HepG2 (cell line): Measurements from ENCODE around the gene ASTN2. TPM values are rescaled to one million over a fixed set of nuclear protein-coding genes. Genes with fewer than 3 reads are reported as not detected.

Experiments
- ATAC-seq: fragments of 200-7000 bp; cut with Tn5 transposase; 3 replicates; pipeline ENCODE4 v1.9.1; 2020; ENCODE audit warnings: mild to moderate bottlenecking, moderate library complexity
- BruUV-seq: library from RNA; stranded (reverse); fragments of 400-500 nt; replicated peaks from 2 replicates; lab custom pipeline; 2021; lab: Mats Ljungman, UMichigan
- CTCF ChIA-PET: fragments of 300-600 bp; formaldehyde crosslinking; extraction: SDS; loops from one replicate; lab custom pipeline; 2021; ENCODE audit warnings: low total read pairs, inconsistent platforms, low intra/inter-chr PET ratio; lab: Yijun Ruan, JAX
- POLR2A ChIA-PET: fragments of 350-600 bp; sonication (Branson Sonifier 250); formaldehyde crosslinking; loops from one replicate; lab custom pipeline; 2020; ENCODE audit warnings: antibody characterized with exemption, inconsistent platforms; lab: Yijun Ruan, JAX
- DNase-seq: peaks from one replicate; pipeline ENCODE4 v3.0.0-alpha.2; 2015; ENCODE audit warnings: low spot score
- FAIRE-seq: peaks from 3 replicates; lab custom pipeline; 2011; peaks lifted over from hg19 to GRCh38; lab: Jason Lieb, UNC
- H2AFZ ChIP-seq: one replicate; pipeline ENCODE4 v1.6.1; 2011; ENCODE audit warnings: low read length, inconsistent platforms
- H3K27ac ChIP-seq: fragments of 300-600 bp; 3 replicates; pipeline ENCODE4 v1.8.0; 2011; ENCODE audit warnings: mixed run types, mild to moderate bottlenecking, mixed read lengths, low read length, inconsistent platforms; ENCODE audit not compliant: insufficient read depth; ENCODE audit errors: extremely low read length
- H3K27me3 ChIP-seq, 2 experiments: fragments of 200-600 bp in 1 of 2; 2 replicates in 1 of 2; 3 replicates in 1 of 2; pipeline versions ENCODE4 v1.6.0 to v1.8.0; 2011; ENCODE audit warnings: low read length in 2 of 2, mild to moderate bottlenecking in 2 of 2, moderate library complexity in 2 of 2, inconsistent platforms in 1 of 2; ENCODE audit not compliant: insufficient read depth in 2 of 2, control insufficient read depth in 1 of 2
- H3K36me3 ChIP-seq, 2 experiments: fragments of 200-600 bp in 1 of 2; replicated peaks in 1 of 2; 2 replicates in 1 of 2; 3 replicates in 1 of 2; pipeline versions ENCODE4 v1.5.1 to v1.8.0; 2011; ENCODE audit warnings: low read length in 2 of 2, inconsistent platforms in 1 of 2; ENCODE audit not compliant: insufficient read depth in 2 of 2, control insufficient read depth in 1 of 2
- H3K4me1 ChIP-seq: 2 replicates; pipeline ENCODE4 v1.5.1; 2012; ENCODE audit warnings: low read length, inconsistent platforms; ENCODE audit not compliant: insufficient read depth
- H3K4me2 ChIP-seq: 2 replicates; pipeline ENCODE4 v1.6.0; 2011; ENCODE audit warnings: low read depth, low read length, inconsistent platforms
- H3K4me3 ChIP-seq, 3 experiments: fragments of 200-600 bp in 1 of 3; sonication (generic), shearing (Covaris generic) in 1 of 3; replicated peaks in 1 of 3; 2 replicates each; pipeline ENCODE4 v1.5.1; 2011 to 2016; ENCODE audit warnings: low read length in 3 of 3, inconsistent platforms in 2 of 3, low read depth in 2 of 3, mild to moderate bottlenecking in 2 of 3, control low read depth in 1 of 3, mixed read lengths in 1 of 3; ENCODE audit not compliant: insufficient read depth in 1 of 3
- H3K79me2 ChIP-seq: one replicate; pipeline ENCODE4 v1.6.1; 2011; ENCODE audit warnings: low read length, inconsistent platforms; ENCODE audit not compliant: insufficient read depth
- H3K9ac ChIP-seq: 2 replicates; pipeline ENCODE4 v1.6.0; 2011; ENCODE audit warnings: mild to moderate bottlenecking, low read depth, low read length, inconsistent platforms; ENCODE audit not compliant: insufficient read depth
- H3K9me3 ChIP-seq: 2 replicates; pipeline ENCODE4 v1.5.1; 2012; ENCODE audit warnings: mild to moderate bottlenecking, low read length
- H4K20me1 ChIP-seq: 2 replicates; pipeline ENCODE4 v1.6.0; 2011; ENCODE audit warnings: inconsistent platforms, mild to moderate bottlenecking, low read length, moderate library complexity; ENCODE audit not compliant: insufficient read depth
- EZH2 ChIP-seq: conservative IDR thresholded peaks from 2 replicates; pipeline ENCODE4 v1.6.1; 2012; ENCODE audit warnings: mild to moderate bottlenecking, low read depth, low read length, moderate library complexity
- KLF9 ChIP-seq: IDR thresholded peaks from 2 replicates; pipeline ENCODE4 v1.6.1; 2016; ENCODE audit warnings: low read depth
- MATR3 ChIP-seq: sonication (generic); formaldehyde crosslinking; IDR thresholded peaks from 2 replicates; pipeline ENCODE4 v1.4.0; 2020; ENCODE audit warnings: missing genetic modification reagents
- MIER2 ChIP-seq: IDR thresholded peaks from 2 replicates; pipeline ENCODE4 v1.6.1; 2016; ENCODE audit warnings: missing biosample characterization, missing genetic modification reagents
- NFE2L2 ChIP-seq: fragments of 150-350 bp; IDR thresholded peaks from 2 replicates; pipeline ENCODE4 v1.6.1; 2014; ENCODE audit warnings: low read length
- NFIC ChIP-seq: IDR thresholded peaks from 2 replicates; pipeline ENCODE4 v1.6.1; 2012; ENCODE audit warnings: mild to moderate bottlenecking, low read length, inconsistent platforms
- POLR2A ChIP-seq, 2 experiments: IDR thresholded peaks; 2 replicates each; pipeline ENCODE4 v1.6.1; 2011; ENCODE audit warnings: low read depth in 2 of 2, low read length in 2 of 2, mild to moderate bottlenecking in 1 of 2, moderate library complexity in 1 of 2; ENCODE audit not compliant: insufficient read depth in 1 of 2
- SAP130 ChIP-seq: IDR thresholded peaks from 2 replicates; pipeline ENCODE4 v1.6.1; 2016; ENCODE audit warnings: low read depth
- SIN3B ChIP-seq: fragments of 150-350 bp; IDR thresholded peaks from 2 replicates; pipeline ENCODE4 v1.6.1; 2014; ENCODE audit warnings: low read length
- STAG1 ChIP-seq: sonication (generic); formaldehyde crosslinking; IDR thresholded peaks from 2 replicates; pipeline ENCODE4 v1.4.0; 2020; ENCODE audit warnings: missing genetic modification reagents
- SUZ12 ChIP-seq: fragments of 150-350 bp; IDR thresholded peaks from 2 replicates; pipeline ENCODE4 v1.6.1; 2014; ENCODE audit warnings: low read depth, low read length
- SYNCRIP ChIP-seq: fragments of 200-400 bp; formaldehyde crosslinking; IDR thresholded peaks from 2 replicates; pipeline ENCODE4 v1.6.1; 2018; ENCODE audit warnings: mild to moderate bottlenecking, low read depth, low read length; ENCODE audit not compliant: insufficient read depth
- THAP11 ChIP-seq: IDR thresholded peaks from 2 replicates; pipeline ENCODE4 v1.6.1; 2016; ENCODE audit warnings: missing biosample characterization, missing genetic modification reagents
- ZNF256 ChIP-seq: sonication (generic); formaldehyde crosslinking; conservative IDR thresholded peaks from 2 replicates; pipeline ENCODE4 v1.4.0; 2020; ENCODE audit warnings: missing genetic modification reagents
- ZNF260 ChIP-seq: sonication (generic); formaldehyde crosslinking; IDR thresholded peaks from 2 replicates; pipeline ENCODE4 v1.4.0; 2020; ENCODE audit warnings: missing genetic modification reagents, low read depth, mild to moderate bottlenecking, borderline replicate concordance
- WGBS: methylation state at CpG from one replicate; pipeline ENCODE4 v1.1.6; 2017; ENCODE audit warnings: low lambda C conversion rate; 5-methylcytosine and 5-hydroxymethylcytosine counted together
- in situ Hi-C: cut with HindIII; loops from 2 replicates; pipeline ENCODE4 v1.10.0; 2017; ENCODE audit warnings: low pct_unique_long_range_greater_than_20kb; ENCODE audit not compliant: extremely low pct_ligation_motif_present
- intact Hi-C: fragments of 100-400 bp; cut with micrococcal nuclease; formaldehyde crosslinking; loops from one replicate; pipeline ENCODE4 v1.10.0; 2022; ENCODE audit not compliant: unreplicated experiment
- polyA plus RNA-seq, 8 experiments: library from polyadenylated mRNA; depleted of rRNA in 3 of 8; stranded (reverse) in 7 of 8; unstranded in 1 of 8; fragments of >200 nt; fragmentation: Illumina TruSeq in 4 of 8; extraction: Trizol in 4 of 8; gene quantifications; 2 replicates each; pipeline versions ENCODE4 v1.2.1 to v1.2.3, GENCODE V29; 2011 to 2016; ENCODE audit warnings: low read depth in 4 of 8, missing spikeins in 1 of 8, mixed read lengths in 1 of 8; ENCODE audit not compliant: insufficient read depth in 1 of 8
- total RNA-seq, 5 experiments: library from RNA; depleted of rRNA; stranded (reverse); fragments of >200 nt; fragmentation: Illumina TruSeq; extraction: Trizol; gene quantifications; 2 replicates each; pipeline ENCODE4 v1.2.3, GENCODE V29; 2016; ENCODE audit warnings: low read depth in 1 of 5
- TF ChIP-seq, protein P1 (sequence below): sonication (generic); formaldehyde crosslinking; IDR thresholded peaks from 2 replicates; pipeline ENCODE4 v1.5.0; 2020; ENCODE audit warnings: missing genetic modification reagents, mild to moderate bottlenecking, borderline replicate concordance

The ASTN2 gene
- total and polyA plus RNA-seq, 2 of the 13 experiments (the other 11 are each of a cell fraction or from before 2014, with no cell fraction given), result 5.2 to 13.5 TPM

DNA sequence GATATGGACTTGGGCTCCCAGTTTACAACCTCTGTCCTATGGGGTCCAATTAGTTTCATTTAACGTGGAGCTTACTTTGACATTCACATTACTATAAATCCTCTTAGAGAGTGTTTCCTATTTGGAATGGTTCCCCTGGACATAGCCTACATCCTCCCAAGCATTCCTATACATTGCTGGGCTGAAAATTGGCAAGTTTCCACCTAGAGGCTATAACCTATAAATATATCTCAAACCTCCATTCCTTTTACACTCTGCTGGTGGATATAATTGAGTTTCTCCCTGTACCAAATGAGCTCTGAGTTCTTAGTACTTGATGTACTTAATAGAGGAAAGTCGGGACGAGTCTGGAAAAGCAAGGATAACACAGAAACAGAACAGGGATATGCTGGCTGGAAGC, 172.8 kb downstream of the ASTN2 start:
- no peak for ATAC-seq
- intact Hi-C loops (no loop called here), in situ Hi-C loops (no loop called here)
- no peak overlapping the region for H3K4me3 ChIP-seq
- no peaks in the 10 kb centered on the region for H3K9me3 ChIP-seq
- no peak overlapping the region for H2AFZ ChIP-seq
- POLR2A ChIA-PET, result no interaction called here
- CTCF ChIA-PET, result no interaction called here
- FAIRE-seq, result no peak
- no peak overlapping the region for H3K27ac ChIP-seq
- no peaks in the 10 kb centered on the region for H3K36me3 ChIP-seq
- 1% methylated on average over 3 of the region's 3 CpGs for WGBS
- no peaks in the 10 kb centered on the region for H4K20me1 ChIP-seq
- H3K4me2 ChIP-seq, result no peak overlapping the region
- H3K27me3 ChIP-seq, result no peaks in the 10 kb centered on the region
- no peak overlapping the region for H3K9ac ChIP-seq
- H3K79me2 ChIP-seq, result no peaks in the 10 kb centered on the region
- TF ChIP-seq EZH2, result no peak
- TF ChIP-seq STAG1 (CRISPR knock-in tag), result no peak
- TF ChIP-seq ZNF260 (CRISPR knock-in tag), result no peak
- TF ChIP-seq POLR2A (IDR thresholded peaks at IDR 0.05; ENCODE audit: insufficient read depth in 1 of 2, low read depth in 2 of 2, low read length in 2 of 2), result no peak
- no peak for TF ChIP-seq KLF9 (CRISPR knock-in tag)
- no peak for TF ChIP-seq SIN3B
- TF ChIP-seq, protein P1, sequence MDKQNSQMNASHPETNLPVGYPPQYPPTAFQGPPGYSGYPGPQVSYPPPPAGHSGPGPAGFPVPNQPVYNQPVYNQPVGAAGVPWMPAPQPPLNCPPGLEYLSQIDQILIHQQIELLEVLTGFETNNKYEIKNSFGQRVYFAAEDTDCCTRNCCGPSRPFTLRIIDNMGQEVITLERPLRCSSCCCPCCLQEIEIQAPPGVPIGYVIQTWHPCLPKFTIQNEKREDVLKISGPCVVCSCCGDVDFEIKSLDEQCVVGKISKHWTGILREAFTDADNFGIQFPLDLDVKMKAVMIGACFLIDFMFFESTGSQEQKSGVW (CRISPR knock-in tag), result no peak
- no peak for TF ChIP-seq NFE2L2
- TF ChIP-seq SAP130 (CRISPR knock-in tag), result no peak
- TF ChIP-seq ZNF256 (CRISPR knock-in tag), result no peak
- no peak for TF ChIP-seq THAP11 (CRISPR knock-in tag)
- no peak for TF ChIP-seq NFIC
- no peak for TF ChIP-seq SYNCRIP
- no peak for TF ChIP-seq SUZ12
- no peak for TF ChIP-seq MIER2 (CRISPR knock-in tag)
- no peak for TF ChIP-seq MATR3 (CRISPR knock-in tag)
- DNase-seq, result no peak
- H3K4me1 ChIP-seq, result no peaks in the 10 kb centered on the region
- no TSS peak for BruUV-seq
